Keratinocyte (primary cell): ENCODE measurements around the gene MYO1E. TPM values are rescaled to one million over a fixed set of nuclear protein-coding genes. Genes with fewer than 3 reads are reported as not detected.

Source experiments
- DNase-seq: peaks from one replicate; pipeline ENCODE4 v3.0.0-alpha.2; 2011; ENCODE audit warnings: low read depth, missing footprints, low spot score
- FAIRE-seq: peaks from 2 replicates; lab custom pipeline; 2011; peaks lifted over from hg19 to GRCh38; lab: Jason Lieb, UNC
- H2AFZ ChIP-seq: 2 replicates; pipeline ENCODE4 v1.6.0; 2012; ENCODE audit warnings: low read length, control low read depth, inconsistent platforms; ENCODE audit not compliant: control insufficient read depth
- H3K27ac ChIP-seq: 2 replicates; pipeline ENCODE4 v1.5.1; 2011; ENCODE audit warnings: low read length; ENCODE audit not compliant: control insufficient read depth, insufficient read depth
- H3K27me3 ChIP-seq: 3 replicates; pipeline ENCODE4 v1.6.0; 2011; ENCODE audit warnings: low read length; ENCODE audit not compliant: control insufficient read depth, insufficient read depth; ENCODE audit errors: extremely low read depth
- H3K36me3 ChIP-seq, 2 experiments: 2 replicates in 1 of 2; 3 replicates in 1 of 2; pipeline ENCODE4 v1.5.1; 2011; ENCODE audit warnings: low read length in 2 of 2, mild to moderate bottlenecking in 1 of 2; ENCODE audit not compliant: control insufficient read depth in 2 of 2, insufficient read depth in 2 of 2; ENCODE audit errors: extremely low read depth in 1 of 2
- H3K4me1 ChIP-seq: 3 replicates; pipeline ENCODE4 v1.5.1; 2011; ENCODE audit warnings: low read length; ENCODE audit not compliant: control insufficient read depth, insufficient read depth; ENCODE audit errors: extremely low read depth
- H3K4me2 ChIP-seq: 3 replicates; pipeline ENCODE4 v1.6.0; 2011; ENCODE audit warnings: low read depth, low read length; ENCODE audit not compliant: control insufficient read depth, insufficient read depth; ENCODE audit errors: extremely low read depth
- H3K4me3 ChIP-seq, 3 experiments: fragments of 200-600 bp in 1 of 3; sonication (generic) in 1 of 3; 2 replicates in 2 of 3; 3 replicates in 1 of 3; pipeline ENCODE4 v1.5.1; 2011 to 2016; ENCODE audit warnings: low read length in 3 of 3, mild to moderate bottlenecking in 3 of 3, control low read depth in 2 of 3, inconsistent platforms in 1 of 3, low read depth in 1 of 3, mixed read lengths in 1 of 3, mixed run types in 1 of 3, moderate library complexity in 1 of 3; ENCODE audit not compliant: control insufficient read depth in 2 of 3, insufficient read depth in 2 of 3; ENCODE audit errors: extremely low read depth in 1 of 3
- H3K79me2 ChIP-seq: 2 replicates; pipeline ENCODE4 v1.6.0; 2012; ENCODE audit warnings: low read length; ENCODE audit not compliant: control insufficient read depth, insufficient read depth
- H3K9ac ChIP-seq: 3 replicates; pipeline ENCODE4 v1.6.0; 2011; ENCODE audit warnings: low read length; ENCODE audit not compliant: control insufficient read depth, insufficient read depth; ENCODE audit errors: extremely low read depth
- H3K9me1 ChIP-seq: 3 replicates; pipeline ENCODE4 v1.6.0; 2011; ENCODE audit warnings: low read length; ENCODE audit not compliant: control insufficient read depth, insufficient read depth; ENCODE audit errors: extremely low read depth
- H3K9me3 ChIP-seq: 2 replicates; pipeline ENCODE4 v1.5.1; 2012; ENCODE audit warnings: low read depth, low read length; ENCODE audit not compliant: control insufficient read depth
- H4K20me1 ChIP-seq: 3 replicates; pipeline ENCODE4 v1.6.0; 2011; ENCODE audit warnings: low read length; ENCODE audit not compliant: control insufficient read depth, insufficient read depth; ENCODE audit errors: extremely low read depth
- EZH2 ChIP-seq: IDR thresholded peaks from one replicate; pipeline ENCODE4 v1.6.1; 2012; ENCODE audit warnings: inconsistent platforms, mild to moderate bottlenecking, low read length, moderate library complexity
- dilution Hi-C: fragments of 300-500 bp; cut with MboI; formaldehyde crosslinking; loops from one replicate; pipeline ENCODE4 v1.7.0; 2020; ENCODE audit warnings: low sequenced_read_pairs; ENCODE audit not compliant: extremely low pct_ligation_motif_present
- polyA plus RNA-seq, 5 experiments: library from polyadenylated mRNA; depleted of rRNA in 3 of 5; stranded (reverse) in 3 of 5; stranded (forward) in 1 of 5; unstranded in 1 of 5; fragments of >200 nt; gene quantifications; 1 replicate in 1 of 5; 2 replicates in 3 of 5; 3 replicates in 1 of 5; pipeline versions ENCODE4 v1.2.1 to v1.2.3, GENCODE V29; 2011 to 2012; ENCODE audit warnings: missing spikeins in 2 of 5, low read depth in 1 of 5, low replicate concordance in 1 of 5
- TF ChIP-seq, protein P1 (sequence below), 3 experiments: IDR thresholded peaks in 1 of 3; conservative IDR thresholded peaks in 1 of 3; optimal IDR thresholded peaks in 1 of 3; 2 replicates in 2 of 3; 3 replicates in 1 of 3; pipeline versions ENCODE3 to v1.5.1; 2011; ENCODE audit warnings: low read length in 3 of 3, mild to moderate bottlenecking in 3 of 3, moderate library complexity in 2 of 3, control low read depth in 1 of 3, inconsistent platforms in 1 of 3; ENCODE audit not compliant: insufficient read depth in 2 of 3; ENCODE audit errors: extremely low read depth in 1 of 3

MYO1E gene
- polyA plus RNA-seq, 1 donor (not counting 4 experiments of a cell fraction or from before 2014, with no cell fraction given), result 213 TPM

DNA sequence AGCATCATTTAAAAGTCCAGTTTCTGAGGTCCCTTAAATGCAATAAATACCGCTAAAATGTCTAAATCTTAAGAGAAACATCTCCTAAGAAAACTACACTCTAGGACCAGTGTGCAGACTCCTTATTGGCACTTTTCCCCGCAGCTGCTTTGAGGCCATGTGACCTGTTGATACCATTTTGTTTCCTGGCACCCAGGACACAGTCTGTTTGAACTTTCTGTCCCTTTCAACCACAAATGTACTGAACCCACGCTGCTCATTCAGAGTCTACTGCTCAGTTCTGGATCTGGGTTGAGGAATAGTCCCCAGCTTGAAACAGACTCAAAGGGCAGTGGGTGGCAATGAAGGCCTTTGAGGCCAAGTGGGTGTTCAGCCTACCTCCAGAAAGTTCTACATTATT, 148.9 kb downstream of the MYO1E start:
- Histone ChIP-seq H3K4me3 (no peak overlapping the region), H3K27me3 (no peaks in the 10 kb centered on the region), H4K20me1 (no peaks in the 10 kb centered on the region), H3K9ac (no peak overlapping the region), H2AFZ (no peak overlapping the region), H3K36me3 (peaks cover 38 to 57% of the 10 kb centered on the region in 2 experiments), H3K9me1 (peaks cover 3% of the 10 kb centered on the region), H3K4me1 (no peaks in the 10 kb centered on the region), H3K4me2 (no peak overlapping the region), H3K27ac (no peak overlapping the region), H3K79me2 (peaks cover 1% of the 10 kb centered on the region), H3K9me3 (no peaks in the 10 kb centered on the region)
- FAIRE-seq (no peak), DNase-seq (no peak)
- dilution Hi-C loops, result no loop called here
- TF ChIP-seq EZH2, result no peak
- TF ChIP-seq, protein P1, sequence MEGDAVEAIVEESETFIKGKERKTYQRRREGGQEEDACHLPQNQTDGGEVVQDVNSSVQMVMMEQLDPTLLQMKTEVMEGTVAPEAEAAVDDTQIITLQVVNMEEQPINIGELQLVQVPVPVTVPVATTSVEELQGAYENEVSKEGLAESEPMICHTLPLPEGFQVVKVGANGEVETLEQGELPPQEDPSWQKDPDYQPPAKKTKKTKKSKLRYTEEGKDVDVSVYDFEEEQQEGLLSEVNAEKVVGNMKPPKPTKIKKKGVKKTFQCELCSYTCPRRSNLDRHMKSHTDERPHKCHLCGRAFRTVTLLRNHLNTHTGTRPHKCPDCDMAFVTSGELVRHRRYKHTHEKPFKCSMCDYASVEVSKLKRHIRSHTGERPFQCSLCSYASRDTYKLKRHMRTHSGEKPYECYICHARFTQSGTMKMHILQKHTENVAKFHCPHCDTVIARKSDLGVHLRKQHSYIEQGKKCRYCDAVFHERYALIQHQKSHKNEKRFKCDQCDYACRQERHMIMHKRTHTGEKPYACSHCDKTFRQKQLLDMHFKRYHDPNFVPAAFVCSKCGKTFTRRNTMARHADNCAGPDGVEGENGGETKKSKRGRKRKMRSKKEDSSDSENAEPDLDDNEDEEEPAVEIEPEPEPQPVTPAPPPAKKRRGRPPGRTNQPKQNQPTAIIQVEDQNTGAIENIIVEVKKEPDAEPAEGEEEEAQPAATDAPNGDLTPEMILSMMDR (optimal IDR thresholded peaks at IDR 0.05 in 1 of 3, IDR thresholded peaks at IDR 0.05 in 1 of 3, conservative IDR thresholded peaks at IDR 0.05 in 1 of 3; ENCODE audit: extremely low read depth in 1 of 3, insufficient read depth in 2 of 3, low read length in 3 of 3), result no peak

DNA sequence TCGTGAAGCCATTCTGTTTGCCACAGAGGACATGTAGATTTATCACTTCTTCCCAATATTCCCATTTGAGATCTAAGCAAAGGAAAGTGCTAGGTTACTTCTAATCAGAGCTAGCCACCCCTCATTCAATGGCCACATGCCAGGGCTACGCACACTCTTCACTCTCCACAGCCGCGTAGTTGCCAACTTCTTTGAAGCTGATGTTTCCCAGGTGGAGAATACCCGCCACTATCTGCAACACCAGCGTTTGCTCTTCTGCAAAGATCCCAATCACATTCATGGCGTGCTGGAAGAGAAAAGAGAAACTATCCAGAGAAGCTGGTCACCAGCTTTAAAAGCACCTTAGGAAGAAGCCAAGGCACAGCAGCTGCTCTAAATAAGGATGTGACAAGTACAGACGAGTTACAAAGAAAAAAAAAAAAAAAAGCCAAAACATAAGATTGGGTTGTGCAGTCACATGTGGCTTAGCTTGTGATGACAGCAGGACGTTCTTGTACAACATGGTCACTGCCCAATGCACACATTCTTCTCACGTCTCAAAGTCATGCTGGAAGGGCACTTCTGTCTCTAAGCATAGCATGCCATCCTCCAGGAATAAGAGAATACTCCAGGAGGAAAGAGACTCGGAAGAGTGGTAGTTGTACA, 149.6 kb downstream of the MYO1E start:
- dilution Hi-C loops, result no loop called here

More for the DNA sequence above, 149.6 kb downstream of the MYO1E start:
- no peak for DNase-seq
- no peaks in the 10 kb centered on the region for H4K20me1 ChIP-seq
- H2AFZ ChIP-seq, result no peak overlapping the region
- no peaks in the 10 kb centered on the region for H3K4me1 ChIP-seq
- no peak for FAIRE-seq
- TF ChIP-seq, protein P1 (optimal IDR thresholded peaks at IDR 0.05 in 1 of 3, IDR thresholded peaks at IDR 0.05 in 1 of 3, conservative IDR thresholded peaks at IDR 0.05 in 1 of 3; ENCODE audit: extremely low read depth in 1 of 3, insufficient read depth in 2 of 3, low read length in 3 of 3), result no peak
- TF ChIP-seq EZH2, result no peak
- no peaks in the 10 kb centered on the region for H3K9me3 ChIP-seq
- H3K79me2 ChIP-seq, result peaks cover 1% of the 10 kb centered on the region
- H3K9me1 ChIP-seq, result peaks cover 3% of the 10 kb centered on the region
- no peak overlapping the region for H3K4me3 ChIP-seq
- H3K27me3 ChIP-seq, result no peaks in the 10 kb centered on the region
- H3K9ac ChIP-seq, result no peak overlapping the region
- no peak overlapping the region for H3K4me2 ChIP-seq
- H3K36me3 ChIP-seq, result peaks cover 37 to 60% of the 10 kb centered on the region in 2 experiments
- no peak overlapping the region for H3K27ac ChIP-seq
